IMR-90 (cell line): ENCODE measurements around the gene LRP1-AS. TPM values are rescaled to one million over a fixed set of nuclear protein-coding genes. Genes with fewer than 3 reads are reported as not detected.
A peak's percentile ranks its signal among the peaks of the same experiment; 100 is the strongest.

Experiments
- ATAC-seq: fragments of 200-7000 bp; cut with Tn5 transposase; 2 replicates; pipeline ENCODE4 v1.9.1; 2020; ENCODE audit warnings: low read depth, mild to moderate bottlenecking, moderate library complexity
- BruUV-seq: library from RNA; stranded (reverse); fragments of 400-500 nt; replicated peaks from 2 replicates; lab custom pipeline; 2021; lab: Mats Ljungman, UMichigan
- CTCF ChIA-PET: fragments of 300-600 bp; formaldehyde crosslinking; extraction: SDS; loops from one replicate; lab custom pipeline; 2021; ENCODE audit warnings: antibody characterized with exemption; lab: Yijun Ruan, JAX
- POLR2A ChIA-PET: fragments of 300-600 bp; sonication (Branson Sonifier 250); formaldehyde crosslinking; loops from one replicate; lab custom pipeline; 2022; ENCODE audit warnings: antibody characterized with exemption; ENCODE audit not compliant: unreplicated experiment; lab: Charles Lee
- DNase-seq: peaks from one replicate; pipeline ENCODE4 v3.0.0; 2013
- H2AFZ ChIP-seq: replicated peaks from 2 replicates; pipeline ENCODE3; 2013; ENCODE audit warnings: low read length, mild to moderate bottlenecking; ENCODE audit not compliant: poor library complexity
- H2AK5ac ChIP-seq: 2 replicates; pipeline ENCODE4 v1.6.1; 2013; ENCODE audit warnings: low read depth, low read length, inconsistent platforms
- H2AK9ac ChIP-seq: replicated peaks from 2 replicates; pipeline ENCODE3; 2013; ENCODE audit warnings: mild to moderate bottlenecking, low read depth, low read length, moderate library complexity; ENCODE audit not compliant: poor library complexity
- H2BK120ac ChIP-seq: 2 replicates; pipeline ENCODE4 v1.6.1; 2013; ENCODE audit warnings: low read depth, low read length, inconsistent platforms
- H2BK15ac ChIP-seq: 3 replicates; pipeline ENCODE4 v1.6.1; 2013; ENCODE audit warnings: low read depth, low read length, inconsistent platforms
- H2BK20ac ChIP-seq: 2 replicates; pipeline ENCODE4 v1.6.1; 2013; ENCODE audit warnings: low read depth, mild to moderate bottlenecking, inconsistent platforms, low read length, moderate library complexity
- H2BK5ac ChIP-seq: 2 replicates; pipeline ENCODE4 v1.6.1; 2013; ENCODE audit warnings: mild to moderate bottlenecking, low read depth, low read length, inconsistent platforms; ENCODE audit not compliant: poor library complexity, severe bottlenecking
- H3K14ac ChIP-seq: replicated peaks from 2 replicates; pipeline ENCODE4 v1.6.1; 2013; ENCODE audit warnings: low read depth, low read length, inconsistent platforms
- H3K18ac ChIP-seq: 2 replicates; pipeline ENCODE4 v1.6.1; 2013; ENCODE audit warnings: low read depth, low read length, control low read depth
- H3K23ac ChIP-seq: 2 replicates; pipeline ENCODE4 v1.6.1; 2013; ENCODE audit warnings: low read depth, low read length, inconsistent platforms
- H3K27ac ChIP-seq: 2 replicates; pipeline ENCODE4 v1.5.1; 2013; ENCODE audit warnings: mild to moderate bottlenecking, control low read depth, low read length; ENCODE audit not compliant: insufficient read depth
- H3K27me3 ChIP-seq: 2 replicates; pipeline ENCODE4 v1.6.1; 2013; ENCODE audit warnings: low read length; ENCODE audit not compliant: control insufficient read depth, insufficient read depth
- H3K36me3 ChIP-seq: 2 replicates; pipeline ENCODE4 v1.6.1; 2013; ENCODE audit warnings: low read length, mixed read lengths; ENCODE audit not compliant: control insufficient read depth, insufficient read depth
- H3K4ac ChIP-seq: 2 replicates; pipeline ENCODE4 v1.6.1; 2013; ENCODE audit warnings: low read depth, low read length, inconsistent platforms
- H3K4me1 ChIP-seq: 2 replicates; pipeline ENCODE4 v1.6.1; 2013; ENCODE audit warnings: low read length, mixed read lengths; ENCODE audit not compliant: control insufficient read depth, insufficient read depth
- H3K4me2 ChIP-seq: 2 replicates; pipeline ENCODE4 v1.6.1; 2013; ENCODE audit warnings: low read depth, mild to moderate bottlenecking, control low read depth, low read length, moderate library complexity
- H3K4me3 ChIP-seq: 2 replicates; pipeline ENCODE4 v1.5.1; 2013; ENCODE audit warnings: low read depth, mild to moderate bottlenecking, control low read depth, low read length, moderate library complexity; ENCODE audit not compliant: insufficient read depth
- H3K56ac ChIP-seq: 2 replicates; pipeline ENCODE4 v1.6.1; 2013; ENCODE audit warnings: low read length, inconsistent platforms; ENCODE audit not compliant: insufficient read depth; ENCODE audit errors: extremely low read depth
- H3K79me1 ChIP-seq, 2 experiments: 2 replicates each; pipeline ENCODE4 v1.6.1; 2013; ENCODE audit warnings: low read length in 2 of 2, inconsistent platforms in 1 of 2, low read depth in 1 of 2
- H3K9ac ChIP-seq: 2 replicates; pipeline ENCODE4 v1.6.1; 2013; ENCODE audit warnings: low read depth, low read length, control low read depth
- H3K9me1 ChIP-seq: 2 replicates; pipeline ENCODE4 v1.6.1; 2013; ENCODE audit warnings: low read length, inconsistent platforms; ENCODE audit not compliant: insufficient read depth
- H3K9me3 ChIP-seq: 2 replicates; pipeline ENCODE4 v1.6.1; 2013; ENCODE audit warnings: low read length; ENCODE audit not compliant: control insufficient read depth, insufficient read depth
- H4K20me1 ChIP-seq: 2 replicates; pipeline ENCODE4 v1.6.1; 2013; ENCODE audit warnings: low read length, inconsistent platforms; ENCODE audit not compliant: insufficient read depth
- H4K5ac ChIP-seq: 2 replicates; pipeline ENCODE4 v1.6.1; 2013; ENCODE audit warnings: mild to moderate bottlenecking, low read depth, low read length, control low read depth
- H4K8ac ChIP-seq, 2 experiments: 2 replicates each; pipeline ENCODE4 v1.6.1; 2013; ENCODE audit warnings: low read depth in 2 of 2, low read length in 2 of 2, control low read depth in 1 of 2, inconsistent platforms in 1 of 2
- H4K91ac ChIP-seq: 2 replicates; pipeline ENCODE4 v1.6.1; 2013; ENCODE audit warnings: low read depth, low read length, inconsistent platforms; ENCODE audit not compliant: insufficient read depth
- NFE2L2 ChIP-seq: fragments of 150-350 bp; IDR thresholded peaks from 2 replicates; pipeline ENCODE4 v1.6.1; 2016; ENCODE audit warnings: low read depth, mild to moderate bottlenecking, low read length
- WGBS, 2 experiments: methylation state at CpG; one replicate each; pipeline versions ENCODE4 v1.1.5 to v1.1.7; 2013; ENCODE audit warnings: missing lambda C conversion rate in 2 of 2; ENCODE audit not compliant: insufficient read length in 1 of 2; ENCODE audit errors: extremely low coverage in 2 of 2; 5-methylcytosine and 5-hydroxymethylcytosine counted together
- dilution Hi-C: fragments of 300-500 bp; cut with HindIII; formaldehyde crosslinking; loops from one replicate; pipeline ENCODE4 v1.14.3; 2018; ENCODE audit warnings: low sequenced_read_pairs; ENCODE audit not compliant: unreplicated experiment
- in situ Hi-C: fragments of 300-500 bp; cut with MboI; formaldehyde crosslinking; loops from 3 replicates; pipeline ENCODE4 v1.14.3; 2019; ENCODE audit warnings: low sequenced_read_pairs, inconsistent platforms, mixed read lengths
- intact Hi-C: fragments of 100-400 bp; cut with micrococcal nuclease; formaldehyde crosslinking; loops from 2 replicates; pipeline ENCODE4 v1.10.0; 2022
- polyA plus RNA-seq, 3 experiments: library from polyadenylated mRNA; depleted of rRNA; stranded (reverse); fragments of >200 nt; gene quantifications; 2 replicates each; pipeline ENCODE4 v1.2.3, GENCODE V29; 2012; ENCODE audit warnings: low replicate concordance in 1 of 3
- total RNA-seq: library from RNA; depleted of rRNA; stranded (reverse); fragments of >200 nt; gene quantifications from 2 replicates; pipeline ENCODE4 v1.2.3, GENCODE V29; 2012
- TF ChIP-seq, protein P1 (sequence below): conservative IDR thresholded peaks from 2 replicates; pipeline ENCODE4 v1.5.1; 2012; ENCODE audit warnings: mild to moderate bottlenecking, low read depth, low read length, improper control_type of control experiment

Gene LRP1-AS
- total and polyA plus RNA-seq, 2 of the 4 experiments (the other 2 are of a cell fraction): not detected

DNA sequence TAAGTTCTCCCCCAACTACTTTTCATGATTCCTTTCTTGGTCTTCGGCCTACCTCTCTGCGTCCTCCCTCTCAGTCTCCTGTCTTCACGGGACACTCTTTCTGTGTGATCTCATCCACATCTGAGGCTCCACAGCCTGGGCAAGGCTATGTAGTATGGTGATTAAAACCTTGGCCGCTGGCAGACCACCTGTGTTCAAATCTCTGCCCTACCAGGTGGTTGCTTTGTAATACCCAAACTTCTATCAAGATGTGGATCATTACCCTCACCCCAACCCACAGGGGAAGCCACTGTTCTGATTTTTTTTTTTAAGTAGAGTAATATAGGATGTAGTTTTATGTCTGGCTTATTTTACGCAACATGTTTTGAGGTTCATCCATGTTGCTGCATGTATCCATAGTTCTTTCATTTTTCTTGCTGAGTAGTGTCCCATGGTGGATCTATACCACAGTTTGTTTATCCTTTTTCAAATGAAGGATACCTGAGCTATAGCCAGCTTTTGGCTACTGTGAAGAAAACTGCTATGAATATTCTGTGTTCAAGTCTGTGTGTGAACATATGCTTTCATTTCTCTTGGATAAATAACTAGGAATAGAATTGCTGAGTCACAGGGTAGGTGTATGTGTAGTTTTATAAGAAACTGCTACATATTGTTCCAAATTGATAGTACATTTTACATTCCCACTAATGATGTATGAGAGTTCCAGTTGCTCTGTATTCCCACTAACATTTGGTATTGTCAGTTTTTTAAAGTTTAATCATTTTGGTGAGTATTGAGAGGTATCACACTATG, 27.9 kb downstream of the LRP1-AS start:
- peak overlapping the region; percentile 63 for H2BK5ac ChIP-seq
- POLR2A ChIA-PET: no interaction called here
- in situ Hi-C loops: loop anchor here (5.0 kb wide), 1 partner anchor 58 kb away; no protein-coding TSS in a partner anchor

More for the DNA sequence above, 27.9 kb downstream of the LRP1-AS start:
- no peak overlapping the region for H3K4me2 ChIP-seq
- H4K8ac ChIP-seq: peak overlapping the region; percentile 8 to 86; a peak in 3 of 4 replicates
- TF ChIP-seq, protein P1, sequence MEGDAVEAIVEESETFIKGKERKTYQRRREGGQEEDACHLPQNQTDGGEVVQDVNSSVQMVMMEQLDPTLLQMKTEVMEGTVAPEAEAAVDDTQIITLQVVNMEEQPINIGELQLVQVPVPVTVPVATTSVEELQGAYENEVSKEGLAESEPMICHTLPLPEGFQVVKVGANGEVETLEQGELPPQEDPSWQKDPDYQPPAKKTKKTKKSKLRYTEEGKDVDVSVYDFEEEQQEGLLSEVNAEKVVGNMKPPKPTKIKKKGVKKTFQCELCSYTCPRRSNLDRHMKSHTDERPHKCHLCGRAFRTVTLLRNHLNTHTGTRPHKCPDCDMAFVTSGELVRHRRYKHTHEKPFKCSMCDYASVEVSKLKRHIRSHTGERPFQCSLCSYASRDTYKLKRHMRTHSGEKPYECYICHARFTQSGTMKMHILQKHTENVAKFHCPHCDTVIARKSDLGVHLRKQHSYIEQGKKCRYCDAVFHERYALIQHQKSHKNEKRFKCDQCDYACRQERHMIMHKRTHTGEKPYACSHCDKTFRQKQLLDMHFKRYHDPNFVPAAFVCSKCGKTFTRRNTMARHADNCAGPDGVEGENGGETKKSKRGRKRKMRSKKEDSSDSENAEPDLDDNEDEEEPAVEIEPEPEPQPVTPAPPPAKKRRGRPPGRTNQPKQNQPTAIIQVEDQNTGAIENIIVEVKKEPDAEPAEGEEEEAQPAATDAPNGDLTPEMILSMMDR: no peak
- peak; percentile 91 for TF ChIP-seq NFE2L2
- H3K4ac ChIP-seq: peak overlapping the region; percentile 58
- H3K9me1 ChIP-seq: peaks cover 8% of the 10 kb centered on the region
- H3K14ac ChIP-seq: peak overlapping the region; percentile 71
- H3K9me3 ChIP-seq: no peaks in the 10 kb centered on the region; the same call in 1 of the 2 replicates
- no TSS peak for BruUV-seq
- H3K9ac ChIP-seq: no peak overlapping the region
- H3K23ac ChIP-seq: no peak overlapping the region
- H3K4me3 ChIP-seq: no peak overlapping the region
- H4K91ac ChIP-seq: peak overlapping the region; percentile 41
- intact Hi-C loops: no loop called here
- H4K5ac ChIP-seq: peak overlapping the region; percentile 86; the same call in 1 of the 2 replicates
- peak overlapping the region; percentile 83 for H2AFZ ChIP-seq
- H3K27ac ChIP-seq: no peak overlapping the region
- H2BK15ac ChIP-seq: 0 out of 3 replicates have a peak overlapping the region, but pooled peaks have one; percentile 5
- no peaks in the 10 kb centered on the region for H3K36me3 ChIP-seq
- H3K4me1 ChIP-seq: peaks cover 8% of the 10 kb centered on the region
- peak overlapping the region; percentile 46 for H2BK120ac ChIP-seq
- peak overlapping the region; percentile 71; the same call in 1 of the 2 replicates for H2BK20ac ChIP-seq
- no peaks in the 10 kb centered on the region for H3K27me3 ChIP-seq
- peak overlapping the region; percentile 75; the same call in 1 of the 2 replicates for H2AK5ac ChIP-seq
- H3K56ac ChIP-seq: no peak overlapping the region
- peak overlapping the region; percentile 53; the same call in 1 of the 2 replicates for H3K18ac ChIP-seq
- CTCF ChIA-PET: interaction anchor here (0.6 kb wide), 1 partner anchor 13 kb away, joined by 3 read pairs; no protein-coding TSS in a partner anchor
- ATAC-seq (no peak), DNase-seq (no peak)
- no peak overlapping the region for H2AK9ac ChIP-seq
- no peaks in the 10 kb centered on the region for H4K20me1 ChIP-seq
- dilution Hi-C loops: no loop called here
- WGBS, 2 experiments: no CpG with 5 or more reads among the region's 5 CpGs
- no peaks in the 10 kb centered on the region for H3K79me1 ChIP-seq
